Skeletal muscle tissue (tissue), 4 donors: ENCODE results near the gene UGT1A5. TPM values are rescaled to one million over a fixed set of nuclear protein-coding genes. Genes with fewer than 3 reads are reported as not detected.

Source experiments
- H3K27ac ChIP-seq: one replicate; pipeline ENCODE4 v1.7.0; 2013; ENCODE audit warnings: mild to moderate bottlenecking, low read depth, low read length, inconsistent platforms
- H3K27me3 ChIP-seq, 3 donors: one replicate each; pipeline ENCODE4 v1.7.0; 2013; ENCODE audit warnings: low read length in 3 of 3; ENCODE audit not compliant: control insufficient read depth in 3 of 3, insufficient read depth in 3 of 3
- H3K36me3 ChIP-seq, 3 donors: one replicate each; pipeline ENCODE4 v1.7.0; 2013; ENCODE audit warnings: low read length in 3 of 3; ENCODE audit not compliant: control insufficient read depth in 3 of 3, insufficient read depth in 3 of 3
- H3K4me1 ChIP-seq, 3 donors: one replicate each; pipeline ENCODE4 v1.7.0; 2013; ENCODE audit warnings: low read length in 3 of 3, mild to moderate bottlenecking in 3 of 3; ENCODE audit not compliant: control insufficient read depth in 3 of 3, insufficient read depth in 3 of 3
- H3K4me3 ChIP-seq, 3 donors: one replicate each; pipeline ENCODE4 v1.7.0; 2013; ENCODE audit warnings: low read length in 3 of 3
- H3K9ac ChIP-seq, 3 donors: one replicate each; pipeline ENCODE4 v1.7.0; 2013; ENCODE audit warnings: low read length in 3 of 3, mild to moderate bottlenecking in 3 of 3, moderate library complexity in 2 of 3, low read depth in 1 of 3
- H3K9me3 ChIP-seq, 3 donors: one replicate each; pipeline ENCODE4 v1.7.0; 2013; ENCODE audit warnings: low read length in 3 of 3; ENCODE audit not compliant: control insufficient read depth in 3 of 3
- total RNA-seq: library from RNA; depleted of rRNA; stranded (reverse); fragments of >200 nt; gene quantifications from one replicate; pipeline ENCODE4 v1.2.3, GENCODE V29; 2014
- donor health status: Osteomylitis.

The UGT1A5 gene
- total RNA-seq, 1 donor from 2014 or later: not detected

- Histone ChIP-seq H3K27me3 (peaks cover 0 to 2% (median 0%) of the 10 kb centered on the region in 3 donors), H3K27ac (no peak overlapping the region), H3K9me3 (peaks cover 0 to 3% (median 0%) of the 10 kb centered on the region in 3 donors), H3K9ac (no peak overlapping the region), H3K4me1 (no peaks in the 10 kb centered on the region), H3K36me3 (no peaks in the 10 kb centered on the region), H3K4me3 (no peak overlapping the region)
Measured at GRCh38 chr2:233758849-233759248, 46.1 kb downstream of the UGT1A5 start.

- Histone ChIP-seq H3K9me3 (peaks cover 0 to under 1% (median 0%) of the 10 kb centered on the region in 3 donors), H3K27ac (no peak within 1 kb of the TSS), H3K9ac (no peak within 1 kb of the TSS), H3K4me1 (no peaks in the 10 kb centered on the region), H3K27me3 (peaks cover 0 to 2% (median 0%) of the 10 kb centered on the region in 3 donors), H3K36me3 (no peaks in the 10 kb centered on the region), H3K4me3 (no peak within 1 kb of the TSS)
Measured at GRCh38 chr2:233760043-233760442, 47.3 kb downstream of the UGT1A5 start, which contains the start of gene UGT1A1. TSS of gene UGT1A1 (plus strand) at chr2:233760270. CDS start at chr2:233760288, 18 bp downstream.

GRCh38 chr2:233761040-233761769, 48.5 kb downstream of the UGT1A5 start:
- Histone ChIP-seq H3K27ac (no peak overlapping the region), H3K9ac (no peak overlapping the region), H3K4me3 (no peak overlapping the region), H3K4me1 (no peaks in the 10 kb centered on the region), H3K9me3 (no peaks in the 10 kb centered on the region), H3K27me3 (peaks cover 0 to 2% (median 0%) of the 10 kb centered on the region in 3 donors), H3K36me3 (no peaks in the 10 kb centered on the region)

- H3K9ac ChIP-seq: no peak overlapping the region
Measured at GRCh38 chr2:233764264-233764663, 51.6 kb downstream of the UGT1A5 start.

GRCh38 chr2:233764761-233765160, 52.1 kb downstream of the UGT1A5 start:
- Histone ChIP-seq H3K27ac (no peak overlapping the region), H3K4me3 (no peak overlapping the region), H3K36me3 (no peaks in the 10 kb centered on the region), H3K27me3 (peaks cover 0 to 2% (median 0%) of the 10 kb centered on the region in 3 donors), H3K9ac (no peak overlapping the region), H3K9me3 (no peaks in the 10 kb centered on the region), H3K4me1 (no peaks in the 10 kb centered on the region)

More at GRCh38 chr2:233764264-233764663, 51.6 kb downstream of the UGT1A5 start:
- Histone ChIP-seq H3K27ac (no peak overlapping the region), H3K27me3 (peaks cover 0 to 2% (median 0%) of the 10 kb centered on the region in 3 donors), H3K4me3 (no peak overlapping the region), H3K36me3 (no peaks in the 10 kb centered on the region), H3K4me1 (no peaks in the 10 kb centered on the region), H3K9me3 (no peaks in the 10 kb centered on the region)

GRCh38 chr2:233766416-233766815, 53.7 kb downstream of the UGT1A5 start:
- Histone ChIP-seq H3K27me3 (peaks cover 0 to 2% (median 0%) of the 10 kb centered on the region in 3 donors), H3K4me3 (no peak overlapping the region), H3K4me1 (no peaks in the 10 kb centered on the region), H3K27ac (no peak overlapping the region), H3K9me3 (no peaks in the 10 kb centered on the region), H3K9ac (no peak overlapping the region), H3K36me3 (no peaks in the 10 kb centered on the region)

GRCh38 chr2:233768076-233768475, 55.4 kb downstream of the UGT1A5 start:
- Histone ChIP-seq H3K27ac (no peak overlapping the region), H3K9me3 (no peaks in the 10 kb centered on the region), H3K4me1 (no peaks in the 10 kb centered on the region), H3K27me3 (peaks cover 0 to 7% (median 0%) of the 10 kb centered on the region in 3 donors), H3K9ac (no peak overlapping the region), H3K36me3 (no peaks in the 10 kb centered on the region), H3K4me3 (no peak overlapping the region)

- Histone ChIP-seq H3K36me3 (no peaks in the 10 kb centered on the region), H3K4me3 (no peak overlapping the region), H3K4me1 (no peaks in the 10 kb centered on the region), H3K27ac (no peak overlapping the region), H3K27me3 (peaks cover 0 to 7% (median 0%) of the 10 kb centered on the region in 3 donors), H3K9me3 (no peaks in the 10 kb centered on the region), H3K9ac (no peak overlapping the region)
Measured at GRCh38 chr2:233769260-233769659, 56.6 kb downstream of the UGT1A5 start.

GRCh38 chr2:233772153-233772552, 59.4 kb downstream of the UGT1A5 start:
- Histone ChIP-seq H3K36me3 (no peaks in the 10 kb centered on the region), H3K27ac (no peak overlapping the region), H3K4me3 (no peak overlapping the region), H3K9me3 (peaks cover 0 to 1% (median 1%) of the 10 kb centered on the region in 3 donors), H3K4me1 (no peaks in the 10 kb centered on the region), H3K27me3 (peaks cover 0 to 7% (median 4%) of the 10 kb centered on the region in 3 donors), H3K9ac (no peak overlapping the region)

- peaks cover 0 to 4% (median 3%) of the 10 kb centered on the region in 3 donors for H3K9me3 ChIP-seq
- H3K27me3 ChIP-seq: peaks cover 0 to 7% (median 5%) of the 10 kb centered on the region in 3 donors
- no peak overlapping the region for H3K9ac ChIP-seq
- no peaks in the 10 kb centered on the region for H3K36me3 ChIP-seq
- no peak overlapping the region for H3K27ac ChIP-seq
- H3K4me3 ChIP-seq: no peak overlapping the region
- no peaks in the 10 kb centered on the region for H3K4me1 ChIP-seq
Measured at GRCh38 chr2:233772583-233772982, 59.9 kb downstream of the UGT1A5 start.
